CD4-positive, alpha-beta T cell treated with Interleukin-1 beta for 1 hour (primary cell): ENCODE measurements around the gene DNTTIP2.
A peak's percentile ranks its signal among the peaks of the same experiment; 100 is the strongest.
"Not testable (repeated sequence)": the region's sequence is repeated elsewhere in the genome, so short reads cannot be mapped to it uniquely, and the experiment has no call there.

Experiments
- DNase-seq, 2 donors: peaks; one replicate each; pipeline ENCODE4 v3.0.0-alpha.2; 2020 to 2022

The DNTTIP2 gene

DNA sequence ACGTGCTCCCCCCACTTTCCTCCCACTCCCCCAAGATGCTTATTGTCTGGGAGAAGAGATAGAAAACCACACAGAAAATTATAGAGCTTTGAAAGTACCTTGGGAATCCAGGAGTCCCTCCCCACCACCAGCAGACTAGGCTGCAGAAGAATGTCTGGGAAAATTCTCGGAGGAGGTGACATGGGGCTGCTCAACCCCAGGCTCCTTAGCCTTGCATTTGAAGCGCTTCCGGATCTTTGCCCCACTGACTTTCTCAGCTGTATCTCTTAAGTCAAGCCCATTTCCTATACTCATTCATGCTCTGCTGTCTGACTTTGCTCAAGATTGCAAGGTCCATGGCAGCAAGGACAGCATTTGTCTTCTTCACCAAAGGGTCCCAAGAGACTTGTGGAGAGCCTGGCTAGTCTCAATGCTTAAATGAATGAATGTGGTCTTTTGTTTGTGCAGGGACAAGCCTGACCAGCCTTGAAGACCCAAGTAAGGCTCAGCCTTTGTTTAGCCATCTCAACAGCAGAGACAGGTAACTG, 38.0 kb downstream of the DNTTIP2 start:
- DNase-seq = no peak

GRCh38 chr1:93839753-93840152, 39.3 kb downstream of the DNTTIP2 start:
- DNase-seq = no peak

GRCh38 chr1:93839307-93839706, 39.7 kb downstream of the DNTTIP2 start:
- DNase-seq = no peak

DNA sequence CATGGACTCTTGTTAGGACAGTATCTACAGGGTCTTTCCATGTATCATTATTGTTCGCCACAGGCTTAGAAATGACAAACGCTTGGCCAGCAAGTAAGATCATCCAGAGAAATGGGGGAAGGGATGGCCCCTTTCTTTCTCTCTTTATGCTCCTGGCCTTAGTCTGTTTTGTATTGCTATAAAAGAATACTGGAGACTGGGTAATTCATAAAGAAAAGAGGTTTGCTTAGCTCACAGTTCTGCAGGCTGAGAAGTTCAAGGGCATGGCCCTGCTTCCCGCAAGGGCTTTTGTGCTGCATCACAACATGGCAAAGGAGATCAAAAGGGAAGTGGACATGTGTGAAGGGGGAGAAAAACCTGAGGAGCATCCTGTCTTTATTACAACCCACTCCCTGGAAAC, 41.0 kb downstream of the DNTTIP2 start:
- no peak for DNase-seq

DNA sequence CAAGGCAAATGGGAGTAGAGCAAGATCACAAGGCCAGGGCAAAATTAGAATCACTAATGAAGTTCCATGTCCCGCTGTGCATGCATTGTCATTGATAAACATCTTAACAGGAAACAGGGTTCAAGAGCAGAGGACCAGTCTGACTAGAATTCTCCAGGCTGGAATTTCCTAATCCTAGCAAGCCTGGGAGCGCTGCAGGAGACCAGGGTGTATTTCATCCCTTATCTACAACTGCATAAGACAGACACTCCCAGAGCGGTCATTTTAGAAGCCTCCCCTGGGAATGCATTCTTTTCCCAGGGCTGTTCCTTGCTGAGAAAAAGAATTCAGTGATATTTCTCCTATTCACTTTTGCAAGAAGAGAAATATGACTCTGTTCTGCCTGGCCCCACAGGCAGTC, 45.7 kb downstream of the DNTTIP2 start:
- DNase-seq = not testable (repeated sequence)

GRCh38 chr1:93829061-93829460, 49.9 kb downstream of the DNTTIP2 start:
- DNase-seq = no peak

DNA sequence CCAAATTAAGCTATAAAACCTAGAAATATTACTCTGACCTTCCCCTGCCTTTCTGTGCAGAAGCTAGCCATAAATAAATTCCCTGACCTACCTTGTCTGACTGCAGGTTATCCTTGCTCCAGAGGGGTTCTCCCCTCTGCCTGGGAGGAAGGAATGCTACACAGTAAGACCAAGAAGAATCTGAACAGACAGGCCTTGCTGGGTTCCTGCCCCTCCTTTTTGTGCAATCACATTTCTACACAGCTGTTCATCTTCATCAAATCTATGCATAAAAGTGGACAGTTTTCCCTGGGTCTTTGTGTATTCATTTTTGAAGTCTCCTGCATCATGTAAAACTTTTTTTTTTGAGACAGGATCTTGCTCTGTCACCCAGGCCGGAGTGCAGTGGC, 50.6 kb downstream of the DNTTIP2 start:
- no peak for DNase-seq

DNA sequence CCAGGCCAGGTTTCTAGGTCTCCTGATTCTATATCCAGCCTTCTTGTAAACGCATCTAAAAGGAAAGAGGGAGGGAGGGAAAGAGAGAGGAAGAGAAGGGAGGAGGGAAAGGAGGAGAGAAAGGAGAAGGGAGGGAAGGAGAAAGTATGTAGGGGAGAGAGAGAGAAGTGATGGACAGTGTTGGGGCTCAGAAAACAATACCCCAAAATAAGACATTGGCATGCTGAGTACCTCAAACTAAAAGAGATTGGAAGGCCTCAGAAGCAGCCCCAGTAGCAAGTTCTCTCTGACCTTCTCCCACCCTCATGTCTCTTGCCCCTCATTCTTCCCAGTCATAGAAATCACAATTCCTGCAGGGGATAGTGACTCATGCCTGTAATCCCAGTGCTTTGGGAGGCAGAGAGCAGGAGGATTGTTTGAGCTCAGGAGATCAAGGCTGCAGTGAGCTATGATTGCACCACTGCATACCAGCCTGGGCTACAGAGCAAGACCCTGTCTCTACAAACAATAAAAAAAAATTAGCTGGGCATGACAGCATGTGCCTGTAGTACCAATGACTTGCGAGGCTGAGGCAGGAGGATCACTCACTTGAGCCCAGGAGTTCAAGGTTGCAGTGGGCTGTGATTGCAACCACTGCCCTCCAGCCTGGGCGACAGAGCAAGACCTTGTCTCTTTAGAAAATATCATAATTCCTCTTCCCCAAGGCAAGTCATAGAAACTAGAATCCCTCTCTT, 51.2 kb downstream of the DNTTIP2 start:
- no peak for DNase-seq

DNA sequence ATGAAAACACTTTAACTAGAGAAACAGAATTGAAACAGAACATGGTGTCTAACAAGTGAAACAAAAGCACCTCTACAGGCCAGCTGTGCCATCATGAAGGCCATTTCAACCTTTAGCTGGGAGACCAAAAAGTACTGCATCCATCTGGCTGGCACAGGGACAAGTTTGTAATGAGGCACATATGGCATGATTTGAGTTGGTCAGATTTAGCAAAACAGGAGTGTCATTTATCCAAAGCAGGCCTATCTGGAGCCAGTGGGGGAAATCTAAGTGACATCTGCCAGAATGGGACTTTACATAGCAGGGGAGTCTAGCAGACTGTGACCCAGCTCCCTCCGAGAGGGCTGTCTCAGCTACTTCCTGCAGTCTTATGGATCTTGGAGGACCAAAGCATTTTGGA, 51.9 kb downstream of the DNTTIP2 start:
- DNase-seq = no peak

DNA sequence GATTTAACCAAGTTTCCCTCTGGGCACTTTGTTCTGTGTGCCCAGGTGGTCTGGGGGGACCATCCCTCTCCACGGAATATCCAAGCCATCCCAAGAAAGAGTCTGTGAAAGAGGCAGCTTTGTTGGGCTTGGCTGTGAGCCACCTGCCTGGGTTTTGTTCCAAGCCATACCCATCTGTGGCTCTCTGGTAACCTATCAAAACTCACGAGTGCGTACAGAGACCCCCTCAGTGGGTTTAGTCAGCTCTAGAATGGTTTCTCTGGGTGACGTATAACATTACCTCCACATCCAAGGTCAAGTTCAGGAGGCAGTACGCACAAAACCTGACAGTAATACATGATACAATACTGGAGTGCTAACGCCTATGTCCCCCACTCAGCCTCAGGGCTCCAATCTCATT, 54.2 kb downstream of the DNTTIP2 start:
- DNase-seq = no peak

DNA sequence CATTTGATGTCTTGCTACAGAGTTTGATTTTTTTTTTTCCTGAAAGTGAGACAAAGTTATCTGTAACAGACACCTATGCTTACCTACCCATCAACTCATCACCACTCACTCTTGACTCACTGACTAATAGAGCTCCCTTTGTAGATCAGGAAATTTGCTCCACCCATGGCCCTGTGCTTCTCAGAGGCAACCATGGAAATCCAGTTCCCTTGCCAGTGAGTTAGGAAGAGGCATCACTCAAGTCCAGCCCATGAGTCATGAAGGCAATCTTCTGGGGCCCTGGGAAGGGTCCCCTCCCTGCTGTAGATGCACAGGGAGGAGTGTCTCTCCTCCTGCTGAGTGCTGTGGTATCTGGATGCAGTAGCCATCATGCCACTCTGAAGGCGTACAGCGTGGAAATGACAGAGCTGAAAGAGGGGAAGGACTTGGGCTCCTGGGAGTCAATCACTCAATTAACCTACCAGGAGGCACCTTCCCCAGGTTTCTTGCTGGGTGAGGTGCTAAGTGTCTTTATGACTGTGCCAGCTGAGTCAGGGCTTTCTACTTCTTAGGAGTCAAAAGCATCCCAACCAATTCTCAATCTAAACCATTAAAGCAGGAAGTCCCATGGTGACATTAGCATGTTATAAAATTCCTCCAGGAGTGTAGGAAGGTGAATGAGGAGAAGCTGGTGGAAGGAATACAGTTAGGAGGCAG, 56.1 kb downstream of the DNTTIP2 start:
- no peak for DNase-seq

DNA sequence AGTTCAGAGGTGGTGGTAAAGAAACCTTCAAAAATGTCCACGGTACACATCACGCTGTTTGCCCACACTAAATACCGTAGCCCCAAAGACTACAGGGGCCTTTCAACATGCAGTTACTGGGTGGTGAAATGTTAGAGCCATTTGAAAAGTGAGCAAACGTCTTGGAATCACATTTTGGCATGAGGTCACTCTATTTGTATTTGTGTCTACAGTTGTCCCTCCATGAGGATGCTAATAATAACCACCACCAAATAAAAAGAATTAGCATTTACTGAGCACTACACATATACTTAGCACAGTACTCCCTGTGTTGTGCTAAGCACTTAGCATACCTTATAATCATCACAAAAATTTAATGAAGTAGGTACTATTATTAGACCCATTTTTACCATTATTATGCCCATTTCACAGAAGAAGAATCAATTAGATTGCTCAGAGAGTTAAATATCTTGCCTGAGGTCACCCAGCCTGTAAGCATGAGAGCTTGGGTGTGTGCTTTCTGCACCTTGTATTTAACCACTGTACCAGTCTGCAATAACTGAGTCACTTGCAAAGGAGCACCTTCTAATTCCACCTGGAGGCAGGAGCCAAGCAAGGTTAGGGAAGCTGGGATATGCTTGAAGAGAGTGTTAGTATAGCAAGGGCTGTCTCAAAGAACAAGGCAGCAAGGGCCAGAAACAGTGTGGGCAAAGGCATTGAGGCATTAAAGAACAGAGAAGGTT, 57.4 kb downstream of the DNTTIP2 start:
- DNase-seq = no peak

- no peak for DNase-seq
These were observed 58.2 kb downstream of the DNTTIP2 start for GRCh38 chr1:93820554-93821422.

- DNase-seq = no peak
These were observed 60.4 kb downstream of the DNTTIP2 start for GRCh38 chr1:93818570-93818959.

DNA sequence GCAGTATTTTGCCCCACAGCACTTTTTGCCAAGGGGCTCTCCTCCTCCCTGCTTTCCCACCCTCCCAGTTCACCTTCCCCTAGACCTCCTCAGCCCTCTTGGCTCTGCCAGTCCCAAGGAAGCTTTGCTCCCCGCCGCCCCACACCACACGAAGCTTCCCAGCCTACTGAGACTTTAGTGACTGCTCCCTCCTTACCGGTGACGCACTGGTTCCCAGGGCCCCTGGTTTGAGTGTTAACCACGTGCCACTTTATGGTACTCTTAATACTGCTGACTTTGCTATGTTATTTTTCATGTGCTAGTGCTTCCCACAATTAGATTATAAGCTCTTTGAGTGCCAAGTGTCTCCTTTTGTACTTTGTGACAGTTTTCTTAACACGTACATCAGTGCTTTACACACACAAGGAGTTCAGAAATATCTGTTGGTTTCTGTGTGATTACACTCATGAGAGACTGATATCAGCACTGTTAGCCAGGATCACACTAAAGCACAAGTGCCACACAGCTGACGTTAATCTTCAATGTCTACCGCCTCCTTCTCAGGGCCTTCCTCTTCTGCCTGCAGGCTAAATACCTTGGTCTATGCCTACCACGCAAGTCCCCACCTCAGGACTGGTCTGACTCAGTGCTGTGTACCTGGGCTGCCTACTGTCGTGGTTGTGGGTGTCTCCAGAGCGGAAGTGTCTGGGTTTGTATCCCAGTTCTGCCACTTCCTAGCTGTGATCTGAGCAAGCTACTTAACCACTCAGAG, 61.0 kb downstream of the DNTTIP2 start:
- DNase-seq = peak; percentile 18 to 19

- DNase-seq = no peak
These were observed 61.9 kb downstream of the DNTTIP2 start for GRCh38 chr1:93816970-93817678.
